Left lung (tissue), 10 donors: ENCODE data around the gene DAZAP1. TPM values are rescaled to one million over a fixed set of nuclear protein-coding genes. Genes with fewer than 3 reads are reported as not detected.

ENCODE experiments used
- ATAC-seq: fragments of 200-7000 bp; cut with Tn5 transposase; one replicate; pipeline ENCODE4 v1.9.1; 2020; ENCODE audit warnings: moderate library complexity
- DNase-seq, 4 donors: peaks; one replicate each; pipeline ENCODE4 v3.0.0-alpha.2; 2013 to 2020
- H3K27ac ChIP-seq, 2 donors: fragments of 200-600 bp; sonication (generic) in 1 of 2; one replicate each; pipeline versions ENCODE4 v1.5.0 to v1.8.0; 2020 to 2021
- H3K27me3 ChIP-seq, 2 donors: fragments of 200-600 bp; sonication (generic) in 1 of 2; one replicate each; pipeline versions ENCODE4 v1.5.0 to v1.8.0; 2020 to 2021
- H3K36me3 ChIP-seq, 2 donors: fragments of 200-600 bp; sonication (generic) in 1 of 2; one replicate each; pipeline versions ENCODE4 v1.5.0 to v1.8.0; 2020 to 2021
- H3K4me1 ChIP-seq, 2 donors: fragments of 200-600 bp; one replicate each; pipeline ENCODE4 v1.8.0; 2021
- H3K4me3 ChIP-seq, 2 donors: fragments of 200-600 bp; sonication (generic) in 1 of 2; one replicate each; pipeline versions ENCODE4 v1.5.0 to v1.8.0; 2020 to 2021; ENCODE audit warnings: mild to moderate bottlenecking in 1 of 2
- H3K9me3 ChIP-seq, 2 donors: fragments of 200-600 bp; sonication (generic) in 1 of 2; one replicate each; pipeline versions ENCODE4 v1.5.0 to v1.8.0; 2020 to 2021
- CTCF ChIP-seq, 2 donors: fragments of 200-600 bp; sonication (generic) in 1 of 2; IDR thresholded peaks; one replicate each; pipeline versions ENCODE4 v1.5.0 to v1.8.0; 2021; ENCODE audit warnings: antibody characterized with exemption in 2 of 2
- intact Hi-C, 2 donors: fragments of 100-400 bp; cut with DNase I; formaldehyde crosslinking; loops; one replicate each; pipeline versions ENCODE4 v1.11.2 to v1.14.2; 2022
- polyA plus RNA-seq, 6 donors: library from polyadenylated mRNA; unstranded; fragments of 120-200 nt; gene quantifications; one replicate each; pipeline ENCODE4 v1.2.1, GENCODE V29; 2013; ENCODE audit not compliant: insufficient read length in 6 of 6
- total RNA-seq, 2 donors: library from RNA; stranded (reverse); fragmentation: NEBNext Ultra II Directional; extraction: Animal tissue kit (Norgen Biotek cat#: 25700); gene quantifications; one replicate each; pipeline ENCODE4 v1.2.1, GENCODE V29; 2021
- donor health status: DM: no; HTN: yes; CAD: no.
- donor health status: DM: no; HTN: no; CAD: no.

Gene DAZAP1
- total and polyA plus RNA-seq, 8 donors = 86.4 to 132 (median 93.7) TPM

GRCh38 chr19:1466018-1466460 lies 58.7 kb downstream of the DAZAP1 start:
- peaks cover 27 to 61% of the 10 kb centered on the region in 2 donors for H3K4me1 ChIP-seq
- H3K27me3 ChIP-seq = peaks cover 62 to 72% of the 10 kb centered on the region in 2 donors
- peaks cover 0 to 2% of the 10 kb centered on the region in 2 donors for H3K36me3 ChIP-seq
- TF ChIP-seq CTCF (IDR thresholded peaks at IDR 0.05) = no peak
- DNase-seq (no peak), ATAC-seq (no peak)
- intact Hi-C loops = no loop called here
- no peak overlapping the region for H3K4me3 ChIP-seq
- no peaks in the 10 kb centered on the region for H3K9me3 ChIP-seq
- H3K27ac ChIP-seq = no peak overlapping the region

- H3K36me3 ChIP-seq = no peaks in the 10 kb centered on the region
- DNase-seq (peak in 1 of 4 donors; percentile 47), ATAC-seq (no peak)
- H3K9me3 ChIP-seq = no peaks in the 10 kb centered on the region
- H3K4me3 ChIP-seq = no peak overlapping the region
- peaks cover 32 to 67% of the 10 kb centered on the region in 2 donors for H3K4me1 ChIP-seq
- H3K27ac ChIP-seq = no peak overlapping the region
- no peak for TF ChIP-seq CTCF (IDR thresholded peaks at IDR 0.05)
- H3K27me3 ChIP-seq = peaks cover 68 to 78% of the 10 kb centered on the region in 2 donors
- intact Hi-C loops = no loop called here
These were observed 59.3 kb downstream of the DAZAP1 start for GRCh38 chr19:1466461-1467214.

- Histone ChIP-seq H3K36me3 (no peaks in the 10 kb centered on the region), H3K27me3 (peaks cover 73 to 83% of the 10 kb centered on the region in 2 donors), H3K4me1 (peaks cover 32 to 72% of the 10 kb centered on the region in 2 donors), H3K9me3 (no peaks in the 10 kb centered on the region), H3K27ac (no peak overlapping the region), H3K4me3 (no peak overlapping the region)
- no peak for TF ChIP-seq CTCF (IDR thresholded peaks at IDR 0.05)
- intact Hi-C loops = no loop called here
- DNase-seq (no peak), ATAC-seq (no peak)
These were observed 59.8 kb downstream of the DAZAP1 start for GRCh38 chr19:1467215-1467489.

GRCh38 chr19:1467490-1468273 lies 60.3 kb downstream of the DAZAP1 start:
- ATAC-seq (no peak), DNase-seq (peak in 1 of 4 donors; percentile 74)
- Histone ChIP-seq H3K9me3 (no peaks in the 10 kb centered on the region), H3K36me3 (no peaks in the 10 kb centered on the region), H3K27ac (no peak overlapping the region), H3K27me3 (peaks cover 78 to 88% of the 10 kb centered on the region in 2 donors), H3K4me1 (peaks cover 32 to 77% of the 10 kb centered on the region in 2 donors), H3K4me3 (no peak overlapping the region)
- intact Hi-C loops = no loop called here
- no peak for TF ChIP-seq CTCF (IDR thresholded peaks at IDR 0.05)

- Histone ChIP-seq H3K36me3 (no peaks in the 10 kb centered on the region), H3K4me3 (no peak overlapping the region), H3K27ac (no peak overlapping the region), H3K9me3 (no peaks in the 10 kb centered on the region), H3K27me3 (peaks cover 85 to 95% of the 10 kb centered on the region in 2 donors), H3K4me1 (peaks cover 32 to 78% of the 10 kb centered on the region in 2 donors)
- intact Hi-C loops = no loop called here
- no peak for TF ChIP-seq CTCF (IDR thresholded peaks at IDR 0.05)
- DNase-seq = peak in 1 of 4 donors; percentile 69
- ATAC-seq = no peak
These were observed 61.0 kb downstream of the DAZAP1 start for GRCh38 chr19:1468274-1468820.
